DOHH2 (cell line): ENCODE measurements around the gene TXNRD2.

Experiments used
- H3F3A ChIP-seq: fragments of 200-600 bp; sonication (generic), shearing (Covaris generic); 2 replicates; pipeline ENCODE4 v1.6.0; 2016; ENCODE audit warnings: antibody characterized with exemption, mild to moderate bottlenecking; ENCODE audit not compliant: control insufficient read depth, insufficient read depth
- H3K27ac ChIP-seq: fragments of 200-600 bp; sonication (generic); 2 replicates; pipeline ENCODE4 v1.5.1; 2014; ENCODE audit warnings: low read depth, mild to moderate bottlenecking, low read length, moderate library complexity
- H3K27me3 ChIP-seq: fragments of 200-600 bp; sonication (generic); 2 replicates; pipeline ENCODE4 v1.6.1; 2014; ENCODE audit warnings: mild to moderate bottlenecking, low read length, mixed read lengths; ENCODE audit not compliant: control insufficient read depth
- H3K36me3 ChIP-seq: fragments of 200-600 bp; sonication (generic); 2 replicates; pipeline ENCODE4 v1.6.1; 2014; ENCODE audit warnings: mild to moderate bottlenecking, low read length, moderate library complexity, mixed read lengths; ENCODE audit not compliant: control insufficient read depth
- H3K4me1 ChIP-seq: fragments of 200-600 bp; sonication (generic); 2 replicates; pipeline ENCODE4 v1.6.1; 2014; ENCODE audit warnings: mild to moderate bottlenecking, low read length, mixed read lengths; ENCODE audit not compliant: control insufficient read depth
- H3K4me2 ChIP-seq: fragments of 200-600 bp; sonication (generic); 2 replicates; pipeline ENCODE4 v1.6.0; 2014; ENCODE audit warnings: mild to moderate bottlenecking, low read length, moderate library complexity
- H3K4me3 ChIP-seq: fragments of 200-600 bp; sonication (generic); 2 replicates; pipeline ENCODE4 v1.5.1; 2014; ENCODE audit warnings: mild to moderate bottlenecking, low read length, mixed read lengths
- H3K79me2 ChIP-seq: fragments of 200-600 bp; sonication (generic); 2 replicates; pipeline ENCODE4 v1.6.1; 2014; ENCODE audit warnings: mild to moderate bottlenecking, low read length, mixed read lengths; ENCODE audit not compliant: control insufficient read depth
- H3K9me2 ChIP-seq: fragments of 200-600 bp; sonication (generic); replicated peaks from 2 replicates; pipeline ENCODE4 v1.6.1; 2014; ENCODE audit warnings: mild to moderate bottlenecking, low read length, mixed read lengths; ENCODE audit not compliant: control insufficient read depth
- H3K9me3 ChIP-seq: fragments of 200-600 bp; sonication (generic); 2 replicates; pipeline ENCODE4 v1.6.1; 2014; ENCODE audit warnings: antibody characterized with exemption, low read length, mixed read lengths; ENCODE audit not compliant: control insufficient read depth, insufficient read depth
- H4K20me1 ChIP-seq: fragments of 200-600 bp; sonication (generic); 2 replicates; pipeline ENCODE4 v1.6.0; 2014; ENCODE audit warnings: low read depth, mild to moderate bottlenecking, antibody characterized with exemption, low read length, moderate library complexity; ENCODE audit not compliant: control insufficient read depth, insufficient read depth
- EZH2phosphoT487 ChIP-seq: fragments of 200-600 bp; sonication (generic); IDR thresholded peaks from 2 replicates; pipeline ENCODE4 v1.6.1; 2017; ENCODE audit warnings: borderline replicate concordance, mild to moderate bottlenecking, antibody characterized with exemption, low read length, moderate library complexity, mixed read lengths
- TF ChIP-seq, protein P1 (sequence below): fragments of 200-600 bp; sonication (generic); IDR thresholded peaks from one replicate; pipeline ENCODE4 v1.5.1; 2014; ENCODE audit warnings: antibody characterized with exemption, mild to moderate bottlenecking, low read depth, low read length; ENCODE audit not compliant: poor library complexity, severe bottlenecking

TXNRD2 gene

DNA sequence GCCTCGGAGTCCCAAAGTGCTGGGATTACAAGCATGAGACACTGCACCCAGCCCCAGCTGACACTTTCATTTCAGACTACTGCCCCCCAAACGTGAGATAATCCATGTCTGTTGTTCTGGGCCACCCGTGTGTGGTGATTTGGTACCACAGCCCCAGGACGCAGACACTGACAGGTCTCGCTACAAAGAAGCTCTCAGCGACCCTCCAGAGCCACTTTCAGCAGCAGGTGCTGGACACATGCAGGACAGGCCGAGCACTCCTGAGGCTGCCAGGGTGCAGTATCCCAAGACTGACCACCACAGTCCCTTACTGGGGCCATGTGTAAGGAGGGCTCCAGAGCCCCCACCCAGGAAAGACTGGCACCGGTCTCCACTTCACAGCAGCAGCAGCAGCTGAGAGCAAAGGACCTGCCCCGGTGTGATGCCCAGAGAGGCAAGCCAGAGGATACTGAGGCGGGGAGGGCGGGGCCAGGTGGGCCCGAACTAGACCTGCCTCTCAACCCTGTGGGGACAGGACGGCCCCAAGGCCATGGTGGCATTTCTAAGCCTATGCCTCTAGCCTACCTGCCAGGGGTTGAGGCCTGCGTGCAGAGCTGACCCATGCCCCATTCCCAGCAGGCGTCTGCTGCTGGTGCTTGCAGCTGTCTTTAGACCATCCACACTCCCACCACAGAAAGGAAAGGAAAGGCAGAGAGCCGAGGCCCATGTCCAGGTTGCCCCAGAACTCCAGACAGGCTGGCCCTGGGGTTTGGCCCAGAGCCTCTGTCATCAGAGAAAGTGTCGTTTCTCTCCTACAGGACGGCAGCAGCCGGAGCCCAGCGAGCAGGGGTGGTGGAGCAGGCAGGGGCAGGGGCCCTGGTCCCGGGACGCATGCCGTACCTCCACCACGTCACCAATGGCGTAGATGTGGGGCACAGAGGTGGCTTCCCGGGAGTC is 58.9 kb downstream of the TXNRD2 start:
- Histone ChIP-seq H3F3A (no peaks in the 10 kb centered on the region), H3K4me2 (no peak overlapping the region), H3K36me3 (no peaks in the 10 kb centered on the region), H3K4me3 (no peak overlapping the region), H3K9me2 (no peaks in the 10 kb centered on the region), H3K27me3 (no peaks in the 10 kb centered on the region), H3K9me3 (no peaks in the 10 kb centered on the region), H3K27ac (no peak overlapping the region), H3K4me1 (peaks cover 24% of the 10 kb centered on the region), H3K79me2 (no peaks in the 10 kb centered on the region), H4K20me1 (no peaks in the 10 kb centered on the region)
- TF ChIP-seq, protein P1, sequence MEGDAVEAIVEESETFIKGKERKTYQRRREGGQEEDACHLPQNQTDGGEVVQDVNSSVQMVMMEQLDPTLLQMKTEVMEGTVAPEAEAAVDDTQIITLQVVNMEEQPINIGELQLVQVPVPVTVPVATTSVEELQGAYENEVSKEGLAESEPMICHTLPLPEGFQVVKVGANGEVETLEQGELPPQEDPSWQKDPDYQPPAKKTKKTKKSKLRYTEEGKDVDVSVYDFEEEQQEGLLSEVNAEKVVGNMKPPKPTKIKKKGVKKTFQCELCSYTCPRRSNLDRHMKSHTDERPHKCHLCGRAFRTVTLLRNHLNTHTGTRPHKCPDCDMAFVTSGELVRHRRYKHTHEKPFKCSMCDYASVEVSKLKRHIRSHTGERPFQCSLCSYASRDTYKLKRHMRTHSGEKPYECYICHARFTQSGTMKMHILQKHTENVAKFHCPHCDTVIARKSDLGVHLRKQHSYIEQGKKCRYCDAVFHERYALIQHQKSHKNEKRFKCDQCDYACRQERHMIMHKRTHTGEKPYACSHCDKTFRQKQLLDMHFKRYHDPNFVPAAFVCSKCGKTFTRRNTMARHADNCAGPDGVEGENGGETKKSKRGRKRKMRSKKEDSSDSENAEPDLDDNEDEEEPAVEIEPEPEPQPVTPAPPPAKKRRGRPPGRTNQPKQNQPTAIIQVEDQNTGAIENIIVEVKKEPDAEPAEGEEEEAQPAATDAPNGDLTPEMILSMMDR, result no peak
- TF ChIP-seq EZH2phosphoT487, result no peak

DNA sequence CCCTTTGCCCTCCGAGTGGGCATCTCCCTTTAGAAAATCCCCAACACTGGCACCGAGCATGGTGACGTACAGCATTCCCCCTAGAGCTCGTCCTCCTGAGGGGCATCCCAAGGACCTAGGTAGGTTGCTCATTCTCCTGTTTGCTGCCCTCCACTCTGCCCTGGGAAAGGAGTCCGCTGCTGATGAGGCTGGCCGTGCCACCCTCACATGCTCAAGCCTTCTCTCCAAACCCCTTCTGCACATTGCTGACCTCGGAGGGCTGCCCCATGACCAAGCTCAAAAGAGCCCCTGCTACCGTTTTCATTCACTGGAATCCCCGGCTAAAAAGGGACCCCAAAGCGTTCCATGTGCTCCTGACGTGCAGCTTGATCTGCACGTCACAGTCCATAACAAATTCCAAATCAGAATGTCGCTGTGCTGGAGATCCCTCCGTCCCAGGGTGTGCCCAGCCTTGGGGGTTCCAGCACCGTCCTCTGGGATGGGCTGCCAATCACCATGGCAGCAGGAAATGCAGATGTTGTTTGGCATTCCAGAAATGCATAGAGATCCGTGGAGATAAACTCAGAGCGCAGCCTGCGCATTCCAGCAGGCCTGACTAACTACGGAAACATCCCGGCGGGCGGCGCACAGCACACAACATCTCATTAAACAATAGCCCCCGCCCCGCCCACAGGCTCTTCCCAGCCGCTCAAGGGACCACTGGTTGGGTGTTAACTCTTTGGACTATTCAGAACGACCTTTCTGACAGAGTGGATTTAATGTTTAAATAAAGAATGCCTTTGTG is 60.6 kb downstream of the TXNRD2 start:
- H3K4me1 ChIP-seq, result peaks cover 6% of the 10 kb centered on the region
- H3K4me3 ChIP-seq, result no peak overlapping the region
- no peaks in the 10 kb centered on the region for H4K20me1 ChIP-seq
- no peak for TF ChIP-seq EZH2phosphoT487
- TF ChIP-seq, protein P1, result no peak
- H3F3A ChIP-seq, result no peaks in the 10 kb centered on the region
- H3K9me3 ChIP-seq, result no peaks in the 10 kb centered on the region
- H3K9me2 ChIP-seq, result no peaks in the 10 kb centered on the region
- H3K79me2 ChIP-seq, result no peaks in the 10 kb centered on the region
- H3K27ac ChIP-seq, result no peak overlapping the region
- no peaks in the 10 kb centered on the region for H3K27me3 ChIP-seq
- no peaks in the 10 kb centered on the region for H3K36me3 ChIP-seq
- H3K4me2 ChIP-seq, result no peak overlapping the region

DNA sequence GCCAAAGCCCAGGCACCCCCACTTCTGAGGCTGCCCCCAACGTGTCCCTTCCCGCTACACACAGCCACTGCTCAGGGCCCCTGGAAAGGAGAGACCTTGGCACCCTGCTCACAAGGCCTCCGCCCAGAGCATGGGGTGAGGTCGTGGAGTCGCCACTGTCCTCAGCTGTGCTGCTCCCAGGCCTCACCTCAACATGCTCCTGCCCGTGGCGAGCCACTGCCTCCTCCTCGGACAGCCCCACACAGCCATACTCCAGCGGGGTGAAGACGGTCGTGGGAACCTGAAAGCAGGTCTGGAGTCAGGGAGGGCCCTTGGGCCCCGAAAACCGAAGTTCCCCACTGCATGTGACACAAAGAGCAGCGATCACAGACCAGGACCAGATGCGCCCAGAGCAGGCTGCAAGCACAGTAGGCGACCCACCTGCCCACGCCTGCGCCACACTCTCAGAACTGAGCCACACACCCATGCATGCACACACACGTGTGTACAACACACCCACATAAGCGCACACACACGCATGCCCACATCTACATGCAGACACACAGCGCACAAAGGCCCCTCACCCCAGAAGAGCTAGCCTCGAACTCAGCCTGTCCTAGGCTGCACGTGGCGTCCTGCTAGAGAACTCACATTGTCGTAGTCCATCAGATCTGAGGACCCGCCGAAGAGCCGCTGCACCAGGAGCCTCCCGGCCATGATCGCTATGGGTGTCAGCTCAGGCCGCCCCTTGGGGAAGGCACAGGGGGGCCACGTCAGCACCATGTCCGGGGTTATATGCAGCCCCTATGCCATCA is 61.4 kb downstream of the TXNRD2 start:
- no peaks in the 10 kb centered on the region for H3K9me3 ChIP-seq
- H3K36me3 ChIP-seq, result no peaks in the 10 kb centered on the region
- no peaks in the 10 kb centered on the region for H4K20me1 ChIP-seq
- no peaks in the 10 kb centered on the region for H3K4me1 ChIP-seq
- H3K79me2 ChIP-seq, result no peaks in the 10 kb centered on the region
- no peak overlapping the region for H3K4me2 ChIP-seq
- no peaks in the 10 kb centered on the region for H3F3A ChIP-seq
- no peaks in the 10 kb centered on the region for H3K9me2 ChIP-seq
- no peak overlapping the region for H3K4me3 ChIP-seq
- H3K27me3 ChIP-seq, result no peaks in the 10 kb centered on the region
- H3K27ac ChIP-seq, result no peak overlapping the region
- no peak for TF ChIP-seq EZH2phosphoT487
- TF ChIP-seq, protein P1, result no peak
